ENCODE data around the gene HOXC9.

- TF ChIP-seq POLR2AphosphoS5 (IDR thresholded peaks at IDR 0.05; ENCODE audit: low read depth, low read length) (no peak), TAF1 (IDR thresholded peaks at IDR 0.05; ENCODE audit: borderline replicate concordance, insufficient read depth, low read length) (no peak), SIN3A (IDR thresholded peaks at IDR 0.05; ENCODE audit: borderline replicate concordance, insufficient read depth, low read length) (no peak), FOXP2 (optimal IDR thresholded peaks at IDR 0.05; ENCODE audit: borderline replicate concordance, extremely low read depth, extremely low read length, insufficient read depth) (no peak)
- TF ChIP-seq, protein P1, sequence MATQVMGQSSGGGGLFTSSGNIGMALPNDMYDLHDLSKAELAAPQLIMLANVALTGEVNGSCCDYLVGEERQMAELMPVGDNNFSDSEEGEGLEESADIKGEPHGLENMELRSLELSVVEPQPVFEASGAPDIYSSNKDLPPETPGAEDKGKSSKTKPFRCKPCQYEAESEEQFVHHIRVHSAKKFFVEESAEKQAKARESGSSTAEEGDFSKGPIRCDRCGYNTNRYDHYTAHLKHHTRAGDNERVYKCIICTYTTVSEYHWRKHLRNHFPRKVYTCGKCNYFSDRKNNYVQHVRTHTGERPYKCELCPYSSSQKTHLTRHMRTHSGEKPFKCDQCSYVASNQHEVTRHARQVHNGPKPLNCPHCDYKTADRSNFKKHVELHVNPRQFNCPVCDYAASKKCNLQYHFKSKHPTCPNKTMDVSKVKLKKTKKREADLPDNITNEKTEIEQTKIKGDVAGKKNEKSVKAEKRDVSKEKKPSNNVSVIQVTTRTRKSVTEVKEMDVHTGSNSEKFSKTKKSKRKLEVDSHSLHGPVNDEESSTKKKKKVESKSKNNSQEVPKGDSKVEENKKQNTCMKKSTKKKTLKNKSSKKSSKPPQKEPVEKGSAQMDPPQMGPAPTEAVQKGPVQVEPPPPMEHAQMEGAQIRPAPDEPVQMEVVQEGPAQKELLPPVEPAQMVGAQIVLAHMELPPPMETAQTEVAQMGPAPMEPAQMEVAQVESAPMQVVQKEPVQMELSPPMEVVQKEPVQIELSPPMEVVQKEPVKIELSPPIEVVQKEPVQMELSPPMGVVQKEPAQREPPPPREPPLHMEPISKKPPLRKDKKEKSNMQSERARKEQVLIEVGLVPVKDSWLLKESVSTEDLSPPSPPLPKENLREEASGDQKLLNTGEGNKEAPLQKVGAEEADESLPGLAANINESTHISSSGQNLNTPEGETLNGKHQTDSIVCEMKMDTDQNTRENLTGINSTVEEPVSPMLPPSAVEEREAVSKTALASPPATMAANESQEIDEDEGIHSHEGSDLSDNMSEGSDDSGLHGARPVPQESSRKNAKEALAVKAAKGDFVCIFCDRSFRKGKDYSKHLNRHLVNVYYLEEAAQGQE (IDR thresholded peaks at IDR 0.05; ENCODE audit: insufficient read depth in 1 of 2, low read depth in 2 of 2, low read length in 2 of 2), result no peak
Measured at GRCh38 chr12:53995002-53995377, 5.0 kb upstream of the HOXC9 start.

Data from PFSK-1 (cell line).